ENCODE data around the gene MSX2.

MSX2 gene

DNA sequence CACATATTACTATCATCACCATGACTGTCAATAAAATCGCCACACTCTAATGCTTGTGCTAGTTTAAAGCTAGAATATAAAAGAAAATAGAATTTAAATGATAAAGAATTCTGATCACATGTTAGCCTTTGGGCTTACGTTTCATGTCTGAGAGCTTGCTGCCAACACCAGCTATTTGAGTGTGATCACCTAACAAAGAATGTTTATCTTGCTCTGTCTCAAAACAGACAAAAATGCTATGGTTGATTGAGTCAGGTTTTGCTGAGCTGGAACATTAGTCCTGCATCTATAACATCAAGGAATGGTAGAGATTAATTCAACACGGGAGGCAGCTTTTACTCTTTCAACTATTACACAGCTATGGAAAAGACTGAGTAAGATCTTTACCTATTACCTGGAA lies 50.7 kb downstream of the MSX2 start:
- no peak for ATAC-seq (ENCODE audit: low read depth)
- no peak for TF ChIP-seq CTCF (IDR thresholded peaks at IDR 0.05; ENCODE audit: poor library complexity, severe bottlenecking)
- DNase-seq (ENCODE audit: low spot score), result no peak
- peaks cover 11% of the 10 kb centered on the region for H3K27me3 ChIP-seq (ENCODE audit: insufficient read depth, poor library complexity, severe bottlenecking)
- H3K27ac ChIP-seq (ENCODE audit: poor library complexity, severe bottlenecking), result no peak overlapping the region
- H3K36me3 ChIP-seq (ENCODE audit: low read depth), result no peaks in the 10 kb centered on the region
- H3K4me3 ChIP-seq (ENCODE audit: severe bottlenecking), result no peak overlapping the region
- no peaks in the 10 kb centered on the region for H3K4me1 ChIP-seq (ENCODE audit: insufficient read depth, poor library complexity, severe bottlenecking)
- H3K9me3 ChIP-seq (ENCODE audit: severe bottlenecking), result no peaks in the 10 kb centered on the region

GRCh38 chr5:174777111-174777510 lies 52.7 kb downstream of the MSX2 start:
- Histone ChIP-seq H3K27ac (ENCODE audit: poor library complexity, severe bottlenecking) (no peak overlapping the region), H3K9me3 (ENCODE audit: severe bottlenecking) (no peaks in the 10 kb centered on the region), H3K27me3 (ENCODE audit: insufficient read depth, poor library complexity, severe bottlenecking) (peaks cover 11% of the 10 kb centered on the region), H3K36me3 (ENCODE audit: low read depth) (no peaks in the 10 kb centered on the region), H3K4me3 (ENCODE audit: severe bottlenecking) (no peak overlapping the region), H3K4me1 (ENCODE audit: insufficient read depth, poor library complexity, severe bottlenecking) (no peaks in the 10 kb centered on the region)
- TF ChIP-seq CTCF (IDR thresholded peaks at IDR 0.05; ENCODE audit: poor library complexity, severe bottlenecking), result no peak
- ATAC-seq (ENCODE audit: low read depth), result peak; percentile 25; the same call in 1 of the 3 replicates
- no peak for DNase-seq (ENCODE audit: low spot score)

GRCh38 chr5:174777583-174777982 lies 53.2 kb downstream of the MSX2 start:
- Histone ChIP-seq H3K27me3 (ENCODE audit: insufficient read depth, poor library complexity, severe bottlenecking) (peaks cover 11% of the 10 kb centered on the region), H3K27ac (ENCODE audit: poor library complexity, severe bottlenecking) (no peak overlapping the region), H3K4me3 (ENCODE audit: severe bottlenecking) (no peak overlapping the region), H3K9me3 (ENCODE audit: severe bottlenecking) (no peaks in the 10 kb centered on the region), H3K36me3 (ENCODE audit: low read depth) (no peaks in the 10 kb centered on the region), H3K4me1 (ENCODE audit: insufficient read depth, poor library complexity, severe bottlenecking) (no peaks in the 10 kb centered on the region)
- TF ChIP-seq CTCF (IDR thresholded peaks at IDR 0.05; ENCODE audit: poor library complexity, severe bottlenecking), result no peak
- DNase-seq (ENCODE audit: low spot score), result no peak
- ATAC-seq (ENCODE audit: low read depth), result peak; percentile 68

Data from RWPE2 (cell line).